GM13977 (cell line): Measurements from ENCODE around the gene TENM3.

ENCODE experiments used
- DNase-seq: peaks from one replicate; pipeline ENCODE4 v3.0.0; 2012; ENCODE audit warnings: low spot score
- CTCF ChIP-seq: IDR thresholded peaks from 2 replicates; pipeline ENCODE4 v1.5.1; 2012; ENCODE audit warnings: mild to moderate bottlenecking, control low read depth; ENCODE audit not compliant: insufficient read depth; ENCODE audit errors: extremely low read depth, missing control alignments
- in situ Hi-C: fragments of 300-500 bp; cut with MboI; formaldehyde crosslinking; loops from one replicate; pipeline ENCODE4 v1.12.0; 2022; ENCODE audit warnings: low sequenced_read_pairs, low pct_unique_long_range_greater_than_20kb, mixed read lengths, inconsistent platforms; ENCODE audit not compliant: unreplicated experiment

TENM3 gene

DNA sequence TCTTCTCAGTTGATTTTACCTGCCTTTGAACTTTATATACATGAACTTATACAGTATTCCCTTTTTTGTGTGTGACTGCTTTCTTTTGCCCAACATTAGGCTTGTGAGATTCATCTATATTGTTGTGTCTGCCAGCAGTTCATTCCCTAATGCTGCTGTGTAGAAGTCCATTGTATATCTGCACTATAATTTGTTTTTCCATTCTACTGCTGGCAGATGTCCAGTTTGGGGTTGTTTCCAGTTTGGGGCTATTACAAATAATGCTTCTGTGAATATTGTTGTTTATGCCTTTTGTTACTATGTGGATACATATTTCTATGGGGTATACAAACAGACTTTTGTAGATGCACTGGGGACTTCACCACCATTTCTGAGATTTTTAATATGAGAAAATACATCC is 405.6 kb downstream of the TENM3 start:
- no peak for DNase-seq
- in situ Hi-C loops = no loop called here
- no peak for TF ChIP-seq CTCF

DNA sequence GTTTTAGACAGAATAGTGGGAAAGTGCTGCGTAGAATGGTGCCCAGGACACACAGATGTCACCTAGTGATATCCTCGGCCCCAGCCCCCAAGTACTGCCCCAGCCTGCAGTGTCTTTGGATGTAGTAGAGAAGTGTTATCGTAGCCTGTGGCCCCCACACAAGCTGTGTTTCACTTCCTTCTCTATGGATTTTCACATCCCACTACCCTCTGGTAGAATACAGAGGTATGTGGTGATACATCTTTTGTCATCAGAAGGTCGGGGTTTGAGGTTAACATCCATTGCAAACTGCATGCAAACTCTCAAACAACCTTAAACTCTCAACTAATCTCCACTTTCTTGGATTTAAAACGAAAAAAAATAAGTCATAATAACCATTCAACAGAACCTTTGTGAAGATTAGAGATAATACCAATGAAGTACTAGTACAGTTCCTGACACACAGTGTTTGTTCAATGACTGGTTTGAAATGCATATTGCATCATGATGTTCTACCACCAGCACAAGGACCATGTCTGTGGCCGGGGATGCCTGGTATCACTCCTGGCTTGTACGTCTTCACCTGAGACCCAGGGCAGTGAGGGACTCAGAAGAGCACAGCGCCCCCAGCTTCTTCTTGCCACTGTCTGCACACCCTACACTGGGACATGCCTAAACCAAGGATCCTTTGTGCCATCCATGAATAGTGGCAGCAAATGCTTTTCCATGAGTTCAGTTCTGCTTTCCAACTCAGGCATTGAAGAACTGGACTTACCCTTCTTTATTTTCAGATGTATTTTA is 406.7 kb downstream of the TENM3 start:
- in situ Hi-C loops = no loop called here
- DNase-seq = no peak
- no peak for TF ChIP-seq CTCF

DNA sequence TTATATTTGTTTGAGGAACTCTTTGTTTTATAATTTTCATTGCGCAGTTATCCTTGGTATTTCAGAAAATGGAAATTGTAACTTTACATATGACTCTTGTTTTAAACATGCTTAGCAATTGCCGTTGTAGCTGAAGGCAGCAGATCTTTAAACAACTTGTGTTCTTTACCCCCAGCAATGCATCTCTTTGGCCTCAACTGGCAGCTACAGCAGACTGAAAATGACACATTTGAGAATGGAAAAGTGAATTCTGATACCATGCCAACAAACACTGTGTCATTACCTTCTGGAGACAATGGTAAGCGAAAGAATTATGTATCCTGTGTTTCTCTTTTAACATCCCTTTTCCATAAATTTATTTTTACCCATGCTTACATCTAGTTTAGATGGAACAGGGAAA is 410.4 kb downstream of the TENM3 start:
- in situ Hi-C loops = no loop called here
- no peak for DNase-seq
- no peak for TF ChIP-seq CTCF

GRCh38 chr4:182655340-182655739 is 412.1 kb downstream of the TENM3 start:
- no peak for DNase-seq
- in situ Hi-C loops = no loop called here
- TF ChIP-seq CTCF = no peak

DNA sequence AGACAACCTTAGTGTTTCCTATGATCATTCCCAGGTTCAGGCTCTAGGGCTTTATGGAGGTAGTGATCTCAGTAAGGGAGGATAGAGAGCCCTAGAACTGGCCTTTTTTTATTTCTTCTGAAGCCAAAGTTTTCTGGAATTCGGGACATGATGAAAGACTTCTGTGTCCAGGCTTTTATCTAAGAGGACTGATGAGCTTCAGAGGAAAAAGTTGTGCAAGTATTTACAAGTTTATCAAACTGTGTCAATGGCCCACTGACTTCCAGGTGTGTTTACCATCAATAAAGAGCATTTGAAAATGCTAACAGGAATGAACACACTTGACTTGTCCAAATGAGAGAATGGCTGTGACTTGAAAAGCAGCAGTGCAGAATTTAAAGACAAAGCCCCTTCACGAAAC is 419.3 kb downstream of the TENM3 start:
- in situ Hi-C loops = no loop called here
- DNase-seq = no peak
- TF ChIP-seq CTCF = no peak

DNA sequence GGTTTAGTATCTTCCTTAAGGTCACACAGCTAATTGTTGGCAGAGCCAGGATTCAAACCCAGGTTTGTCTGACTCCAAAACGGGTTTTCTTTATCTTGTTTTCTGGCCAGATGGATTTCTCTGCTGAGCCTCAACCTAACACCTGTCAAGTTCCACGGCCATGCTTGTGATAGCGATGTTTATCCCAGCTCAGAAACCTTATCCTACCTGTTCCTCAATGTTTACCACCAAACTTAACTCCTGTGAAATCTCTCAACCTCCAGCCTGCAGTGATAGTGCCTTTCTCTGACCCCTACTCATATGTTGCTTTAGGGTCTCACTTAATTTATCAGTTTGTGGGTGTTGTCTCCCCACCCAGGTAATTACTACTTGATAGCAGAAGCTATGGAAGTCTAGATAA is 428.0 kb downstream of the TENM3 start:
- no peak for TF ChIP-seq CTCF
- in situ Hi-C loops = no loop called here
- DNase-seq = no peak

DNA sequence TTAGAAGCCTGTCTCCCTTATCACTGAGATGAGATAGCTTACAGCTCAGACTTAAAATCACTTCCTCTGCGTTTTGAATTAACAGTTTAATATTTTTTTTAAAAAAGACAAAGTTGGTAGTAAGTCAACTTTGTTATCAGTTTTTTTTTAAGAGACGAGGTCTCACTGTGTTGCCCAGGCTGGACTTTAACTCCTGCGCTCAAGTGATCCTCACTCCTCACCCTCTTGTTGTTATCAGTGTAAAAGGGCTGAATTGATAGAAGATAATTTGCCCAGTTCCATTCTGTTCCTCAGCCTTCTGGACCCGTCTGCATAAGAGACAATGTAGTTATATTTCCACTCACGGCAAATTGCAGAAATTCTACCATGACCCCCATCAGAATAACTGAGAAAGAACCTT is 428.5 kb downstream of the TENM3 start:
- no peak for DNase-seq
- TF ChIP-seq CTCF = no peak
- in situ Hi-C loops = no loop called here
